CD4-positive, alpha-beta T cell (primary cell): ENCODE data around the gene CNTN4. TPM values are rescaled to one million over a fixed set of nuclear protein-coding genes. Genes with fewer than 3 reads are reported as not detected.

ENCODE experiments used
- ATAC-seq: fragments of 200-7000 bp; cut with Tn5 transposase; one replicate; pipeline ENCODE4 v1.10.0; 2022; ENCODE audit warnings: mild to moderate bottlenecking; ENCODE audit not compliant: poor library complexity
- CTCF ChIA-PET: fragments of 350-600 bp; sonication (Branson Sonifier 250); formaldehyde crosslinking; loops from one replicate; lab custom pipeline; 2021; ENCODE audit warnings: antibody characterized with exemption, inconsistent platforms; lab: Charles Lee
- POLR2A ChIA-PET: fragments of 350-600 bp; sonication (Branson Sonifier 250); formaldehyde crosslinking; loops from one replicate; lab custom pipeline; 2021; ENCODE audit warnings: antibody characterized with exemption, inconsistent platforms; lab: Charles Lee
- DNase-seq, 14 experiments: peaks; one replicate each; pipeline ENCODE4 v3.0.0-alpha.2; 2013 to 2020; ENCODE audit warnings: mixed read lengths in 2 of 14
- H3K27ac ChIP-seq, 2 donors: one replicate each; pipeline versions ENCODE4 v1.5.1 to v1.7.0; 2013; ENCODE audit warnings: low read length in 2 of 2, low read depth in 1 of 2, mild to moderate bottlenecking in 1 of 2
- H3K27me3 ChIP-seq, 2 experiments: 1 replicate in 1 of 2; 2 replicates in 1 of 2; pipeline versions ENCODE4 v1.6.1 to v1.7.0; 2013; ENCODE audit warnings: low read length in 2 of 2, control low read depth in 1 of 2, mild to moderate bottlenecking in 1 of 2, moderate library complexity in 1 of 2; ENCODE audit not compliant: insufficient read depth in 2 of 2, control insufficient read depth in 1 of 2
- H3K36me3 ChIP-seq: one replicate; pipeline ENCODE4 v1.6.1; 2013; ENCODE audit warnings: low read length, control low read depth; ENCODE audit not compliant: insufficient read depth
- H3K4me1 ChIP-seq: one replicate; pipeline ENCODE4 v1.6.1; 2013; ENCODE audit warnings: low read length, control low read depth; ENCODE audit not compliant: insufficient read depth
- H3K4me3 ChIP-seq: one replicate; pipeline ENCODE4 v1.5.1; 2013; ENCODE audit warnings: mild to moderate bottlenecking, low read length, moderate library complexity
- H3K9me3 ChIP-seq, 2 experiments: 1 replicate in 1 of 2; 2 replicates in 1 of 2; pipeline versions ENCODE4 v1.6.1 to v1.7.0; 2013; ENCODE audit warnings: low read length in 2 of 2, mild to moderate bottlenecking in 2 of 2, control low read depth in 1 of 2, moderate library complexity in 1 of 2; ENCODE audit not compliant: control insufficient read depth in 1 of 2, insufficient read depth in 1 of 2
- H3K27ac Mint-ChIP-seq: one replicate; pipeline ENCODE4 v1.8.0; 2020; ENCODE audit warnings: mixed read lengths
- H3K27me3 Mint-ChIP-seq: one replicate; pipeline ENCODE4 v1.8.0; 2021; ENCODE audit warnings: mixed read lengths
- H3K36me3 Mint-ChIP-seq: one replicate; pipeline ENCODE4 v1.8.0; 2021; ENCODE audit warnings: low read depth, mixed read lengths
- H3K4me1 Mint-ChIP-seq: one replicate; pipeline ENCODE4 v1.8.0; 2021; ENCODE audit warnings: low read depth, mixed read lengths
- H3K4me3 Mint-ChIP-seq: one replicate; pipeline ENCODE4 v1.8.0; 2020; ENCODE audit warnings: mild to moderate bottlenecking, mixed read lengths
- H3K9me3 Mint-ChIP-seq: one replicate; pipeline ENCODE4 v1.8.0; 2020; ENCODE audit warnings: mixed read lengths
- CTCF ChIP-seq: fragments of 200-600 bp; IDR thresholded peaks from one replicate; pipeline ENCODE4 v1.8.0; 2022; ENCODE audit warnings: antibody characterized with exemption, mild to moderate bottlenecking
- intact Hi-C, 2 experiments: fragments of 100-400 bp; cut with DNase I in 1 of 2; cut with micrococcal nuclease in 1 of 2; formaldehyde crosslinking; loops; one replicate each; pipeline versions ENCODE4 v1.15.1 to v1.9.0; 2023 to 2025; cut with DNase I, micrococcal nuclease
- total RNA-seq, 174 experiments: library from RNA in 2 of 174; stranded (reverse) in 2 of 174; gene quantifications; one replicate each; pipeline ENCODE4 v1.2.3 and lab custom pipeline; 2021 to 2026

CNTN4 gene
- total RNA-seq, 2 experiments from 2014 or later: not detected

- H3K27me3 ChIP-seq: peaks cover 0 to 4% of the 10 kb centered on the region in 2 experiments
- intact Hi-C loops: no loop called here
- H3K4me1 ChIP-seq: no peaks in the 10 kb centered on the region
- no peaks in the 10 kb centered on the region for H3K9me3 Mint-ChIP-seq
- H3K4me3 Mint-ChIP-seq: no peak overlapping the region
- DNase-seq (no peak), ATAC-seq (no peak)
- TF ChIP-seq CTCF: no peak
- ChIA-PET CTCF (no interaction called here), POLR2A (no interaction called here)
- no peaks in the 10 kb centered on the region for H3K36me3 ChIP-seq
- no peak overlapping the region for H3K4me3 ChIP-seq
- no peaks in the 10 kb centered on the region for H3K4me1 Mint-ChIP-seq
- H3K27ac Mint-ChIP-seq: no peak overlapping the region
- H3K27ac ChIP-seq: no peak overlapping the region
- no peaks in the 10 kb centered on the region for H3K9me3 ChIP-seq
- no peaks in the 10 kb centered on the region for H3K36me3 Mint-ChIP-seq
- H3K27me3 Mint-ChIP-seq: no peaks in the 10 kb centered on the region
Measured at GRCh38 chr3:2511356-2511755, 412.7 kb downstream of the CNTN4 start.

GRCh38 chr3:2512881-2513280 is 414.2 kb downstream of the CNTN4 start:
- no peak for TF ChIP-seq CTCF
- H3K4me3 Mint-ChIP-seq: no peak overlapping the region
- H3K27me3 Mint-ChIP-seq: no peaks in the 10 kb centered on the region
- no peaks in the 10 kb centered on the region for H3K36me3 Mint-ChIP-seq
- H3K4me3 ChIP-seq: no peak overlapping the region
- H3K9me3 ChIP-seq: no peaks in the 10 kb centered on the region
- intact Hi-C loops: no loop called here
- DNase-seq: no peak
- H3K27ac ChIP-seq: no peak overlapping the region
- no peaks in the 10 kb centered on the region for H3K36me3 ChIP-seq
- no peaks in the 10 kb centered on the region for H3K4me1 ChIP-seq
- peaks cover 0 to 4% of the 10 kb centered on the region in 2 experiments for H3K27me3 ChIP-seq
- no peak overlapping the region for H3K27ac Mint-ChIP-seq
- H3K9me3 Mint-ChIP-seq: no peaks in the 10 kb centered on the region
- ATAC-seq: no peak
- H3K4me1 Mint-ChIP-seq: no peaks in the 10 kb centered on the region
- ChIA-PET CTCF (no interaction called here), POLR2A (no interaction called here)

- H3K36me3 Mint-ChIP-seq: no peaks in the 10 kb centered on the region
- Histone ChIP-seq H3K9me3 (no peaks in the 10 kb centered on the region), H3K27me3 (peaks cover 0 to 4% of the 10 kb centered on the region in 2 experiments), H3K36me3 (no peaks in the 10 kb centered on the region), H3K4me1 (no peaks in the 10 kb centered on the region), H3K27ac (no peak overlapping the region), H3K4me3 (no peak overlapping the region)
- no peak for TF ChIP-seq CTCF
- intact Hi-C loops: no loop called here
- CTCF ChIA-PET: no interaction called here
- ATAC-seq (no peak), DNase-seq (no peak)
- no peak overlapping the region for H3K4me3 Mint-ChIP-seq
- H3K4me1 Mint-ChIP-seq: no peaks in the 10 kb centered on the region
- H3K9me3 Mint-ChIP-seq: no peaks in the 10 kb centered on the region
- POLR2A ChIA-PET: no interaction called here
- H3K27me3 Mint-ChIP-seq: no peaks in the 10 kb centered on the region
- H3K27ac Mint-ChIP-seq: no peak overlapping the region
Measured at GRCh38 chr3:2513986-2514385, 415.3 kb downstream of the CNTN4 start.
